SJSA1 (cell line): Measurements from ENCODE around the gene CNTN4. TPM values are rescaled to one million over a fixed set of nuclear protein-coding genes. Genes with fewer than 3 reads are reported as not detected.

Experiments used
- DNase-seq, 2 experiments: peaks; one replicate each; pipeline ENCODE4 v3.0.0-alpha.2; 2015 to 2020; ENCODE audit warnings: low spot score in 2 of 2, low read depth in 1 of 2
- H3K27ac ChIP-seq: fragments of 250-450 bp; sonication (Bioruptor Pico); 2 replicates; pipeline ENCODE4 v1.5.1; 2020; ENCODE audit warnings: mild to moderate bottlenecking, moderate library complexity
- H3K27me3 ChIP-seq: fragments of 250-450 bp; sonication (Bioruptor Pico); replicated peaks from 2 replicates; pipeline ENCODE4 v1.5.1; 2020; ENCODE audit warnings: mild to moderate bottlenecking, moderate library complexity
- H3K36me3 ChIP-seq: fragments of 250-450 bp; sonication (Bioruptor Pico); 2 replicates; pipeline ENCODE4 v1.5.1; 2020; ENCODE audit warnings: mild to moderate bottlenecking
- H3K4me1 ChIP-seq: fragments of 250-450 bp; sonication (Bioruptor Pico); replicated peaks from 2 replicates; pipeline ENCODE4 v1.6.1; 2021; ENCODE audit warnings: mild to moderate bottlenecking
- H3K4me3 ChIP-seq: fragments of 250-450 bp; sonication (Bioruptor Pico); 2 replicates; pipeline ENCODE4 v1.5.1; 2020; ENCODE audit warnings: mild to moderate bottlenecking
- H3K9me3 ChIP-seq: fragments of 250-450 bp; sonication (Bioruptor Pico); replicated peaks from 2 replicates; pipeline ENCODE4 v1.5.1; 2020; ENCODE audit warnings: mild to moderate bottlenecking
- total RNA-seq: library from RNA; depleted of rRNA; stranded (reverse); fragments of >200 nt; shearing (Covaris generic); gene quantifications from 2 replicates; pipeline ENCODE4 v1.2.3, GENCODE V29; 2014

CNTN4 gene
- total RNA-seq, 1 experiment from 2014 or later, result not detected

DNA sequence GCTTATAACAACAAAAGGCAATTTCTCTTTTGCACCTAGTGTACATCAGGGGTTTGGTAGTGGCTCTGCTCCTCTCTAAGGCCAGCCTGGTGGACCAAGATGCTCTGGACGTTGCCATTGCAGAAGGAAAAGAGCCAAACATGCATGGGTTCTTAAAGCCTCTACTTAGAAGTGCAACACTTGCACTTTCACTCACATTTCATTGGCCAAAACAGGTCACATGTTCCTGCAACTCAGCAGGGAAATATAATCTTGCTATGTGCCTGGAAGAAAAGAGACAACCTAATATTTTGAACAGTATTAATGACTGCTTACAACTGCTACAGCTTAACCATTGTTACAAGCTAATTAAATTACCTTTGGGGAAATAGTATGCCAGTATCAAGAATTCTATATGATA, 828.6 kb downstream of the CNTN4 start:
- no peaks in the 10 kb centered on the region for H3K36me3 ChIP-seq
- no peak for DNase-seq
- no peak overlapping the region for H3K27ac ChIP-seq
- no peaks in the 10 kb centered on the region for H3K9me3 ChIP-seq
- no peaks in the 10 kb centered on the region for H3K27me3 ChIP-seq
- H3K4me1 ChIP-seq, result no peaks in the 10 kb centered on the region
- no peak overlapping the region for H3K4me3 ChIP-seq

DNA sequence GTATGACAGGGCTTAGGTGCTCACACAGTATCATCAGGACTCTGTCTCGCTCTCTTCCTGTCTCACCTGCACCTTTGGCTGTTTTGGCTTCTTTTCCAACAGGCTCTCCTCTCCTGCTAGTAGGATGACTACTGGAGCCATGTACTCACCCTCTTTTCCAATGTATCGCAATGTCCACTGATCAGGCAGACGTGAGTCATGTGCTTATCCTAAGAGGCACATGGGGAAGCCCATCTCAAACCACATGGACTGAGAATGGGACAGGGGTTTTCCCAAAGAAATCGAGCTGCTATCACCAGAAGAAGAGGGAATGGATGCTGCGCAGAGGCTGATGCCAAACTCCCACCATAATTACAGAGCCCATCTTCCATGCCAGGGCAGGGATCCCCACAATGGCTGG, 830.9 kb downstream of the CNTN4 start:
- no peaks in the 10 kb centered on the region for H3K4me1 ChIP-seq
- H3K4me3 ChIP-seq, result no peak overlapping the region
- no peaks in the 10 kb centered on the region for H3K9me3 ChIP-seq
- DNase-seq, result no peak
- H3K36me3 ChIP-seq, result no peaks in the 10 kb centered on the region
- no peaks in the 10 kb centered on the region for H3K27me3 ChIP-seq
- no peak overlapping the region for H3K27ac ChIP-seq

- no peak overlapping the region for H3K4me3 ChIP-seq
- H3K9me3 ChIP-seq, result no peaks in the 10 kb centered on the region
- H3K4me1 ChIP-seq, result no peaks in the 10 kb centered on the region
- no peak for DNase-seq
- H3K27ac ChIP-seq, result no peak overlapping the region
- H3K36me3 ChIP-seq, result no peaks in the 10 kb centered on the region
- H3K27me3 ChIP-seq, result no peaks in the 10 kb centered on the region
Observed at GRCh38 chr3:2931265-2931664, 832.6 kb downstream of the CNTN4 start.

- H3K4me1 ChIP-seq, result no peaks in the 10 kb centered on the region
- no peaks in the 10 kb centered on the region for H3K36me3 ChIP-seq
- no peaks in the 10 kb centered on the region for H3K27me3 ChIP-seq
- H3K4me3 ChIP-seq, result no peak overlapping the region
- no peak overlapping the region for H3K27ac ChIP-seq
- DNase-seq, result no peak
- no peaks in the 10 kb centered on the region for H3K9me3 ChIP-seq
Observed at GRCh38 chr3:2934541-2934940, 835.9 kb downstream of the CNTN4 start.

DNA sequence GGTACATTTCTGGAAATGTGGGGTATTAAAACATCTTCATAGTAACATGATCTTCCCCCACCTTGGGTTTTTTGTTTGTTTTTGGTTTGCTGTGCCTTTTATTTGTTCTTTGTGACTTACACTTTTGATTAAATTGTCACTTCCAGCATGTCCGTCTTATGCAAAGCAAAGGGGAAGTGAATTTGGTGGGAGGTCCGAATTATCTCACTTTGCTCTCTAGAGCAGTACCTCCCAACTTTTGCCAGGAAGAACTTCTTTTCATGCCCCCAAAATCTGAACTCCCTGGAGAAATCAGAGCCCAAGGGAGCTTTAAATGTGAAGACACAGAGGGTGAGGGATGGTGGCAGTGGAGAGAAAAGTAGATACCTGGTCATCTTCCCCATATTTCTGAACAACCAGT, 838.4 kb downstream of the CNTN4 start:
- no peak for DNase-seq
- no peaks in the 10 kb centered on the region for H3K4me1 ChIP-seq

DNA sequence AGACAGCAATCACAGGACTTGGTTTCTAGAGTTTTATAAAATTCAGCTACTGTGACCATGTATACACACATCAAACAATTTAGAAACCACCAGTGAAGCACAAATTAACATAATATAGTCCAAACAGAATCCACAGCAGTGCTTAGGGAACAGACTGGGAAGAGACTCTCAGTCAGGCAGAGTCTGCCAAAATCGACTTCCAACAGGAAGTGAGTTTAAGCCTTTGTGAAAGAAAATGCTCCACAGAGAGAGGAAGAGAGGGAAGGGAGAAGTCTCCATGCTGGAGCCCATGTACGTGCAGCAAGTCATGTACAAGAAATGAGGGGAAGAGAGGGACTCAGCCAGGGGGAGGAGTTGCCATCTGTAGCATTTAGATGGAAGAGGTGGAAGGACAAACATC, 838.9 kb downstream of the CNTN4 start:
- Histone ChIP-seq H3K36me3 (no peaks in the 10 kb centered on the region), H3K4me3 (no peak overlapping the region), H3K27ac (no peak overlapping the region), H3K9me3 (no peaks in the 10 kb centered on the region; the same call in 1 of the 2 replicates), H3K4me1 (no peaks in the 10 kb centered on the region), H3K27me3 (no peaks in the 10 kb centered on the region)
- DNase-seq, result no peak

More for the DNA sequence above, 838.4 kb downstream of the CNTN4 start:
- H3K27me3 ChIP-seq, result no peaks in the 10 kb centered on the region
- no peaks in the 10 kb centered on the region for H3K36me3 ChIP-seq
- H3K27ac ChIP-seq, result no peak overlapping the region
- H3K4me3 ChIP-seq, result no peak overlapping the region
- no peaks in the 10 kb centered on the region; the same call in 1 of the 2 replicates for H3K9me3 ChIP-seq

DNA sequence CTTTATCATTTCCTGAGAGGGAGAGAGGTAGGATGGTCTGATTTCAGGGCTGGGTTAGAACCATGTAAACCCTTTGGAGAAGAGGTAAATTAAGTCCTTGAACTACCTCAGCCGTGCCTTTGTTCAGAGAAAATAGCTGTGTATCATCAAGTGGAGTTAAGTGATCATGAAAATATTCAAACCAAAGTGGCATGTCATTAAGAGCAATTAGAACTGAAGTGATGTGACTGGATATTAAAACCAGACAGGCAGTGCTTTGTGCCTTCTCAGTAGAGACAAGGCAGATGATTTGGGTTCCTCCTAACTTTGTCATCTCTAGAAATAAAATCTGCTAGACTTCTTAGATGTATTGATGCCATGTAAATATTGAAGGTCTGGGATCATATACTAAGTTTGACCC, 840.0 kb downstream of the CNTN4 start:
- Histone ChIP-seq H3K36me3 (no peaks in the 10 kb centered on the region), H3K4me3 (no peak overlapping the region), H3K9me3 (no peaks in the 10 kb centered on the region; the same call in 1 of the 2 replicates), H3K27ac (no peak overlapping the region), H3K4me1 (no peaks in the 10 kb centered on the region), H3K27me3 (no peaks in the 10 kb centered on the region)
- DNase-seq, result no peak

DNA sequence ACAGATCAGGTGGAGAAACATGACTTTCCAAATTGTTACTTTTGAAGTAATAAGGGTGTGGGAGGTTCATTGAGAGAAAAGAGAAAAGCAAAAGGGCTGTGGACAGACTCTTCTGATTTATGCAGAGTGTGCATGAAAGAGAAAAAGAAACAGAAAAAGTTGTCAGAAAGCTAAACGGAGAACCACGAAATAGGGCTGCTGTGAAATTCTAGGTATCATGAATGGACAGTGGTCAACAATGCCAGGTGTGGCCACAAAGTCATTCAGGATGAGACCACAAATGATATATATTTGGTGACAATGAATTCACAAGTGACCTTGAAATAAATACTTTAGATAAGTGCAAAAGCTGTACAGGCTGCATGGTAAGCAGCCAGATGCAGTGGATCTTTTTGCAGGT, 841.4 kb downstream of the CNTN4 start:
- H3K27ac ChIP-seq, result no peak overlapping the region
- no peak overlapping the region for H3K4me3 ChIP-seq
- no peak for DNase-seq
- H3K36me3 ChIP-seq, result no peaks in the 10 kb centered on the region
- H3K27me3 ChIP-seq, result no peaks in the 10 kb centered on the region
- no peaks in the 10 kb centered on the region for H3K4me1 ChIP-seq
- H3K9me3 ChIP-seq, result no peaks in the 10 kb centered on the region; the same call in 1 of the 2 replicates

- Histone ChIP-seq H3K27ac (no peak overlapping the region), H3K27me3 (no peaks in the 10 kb centered on the region), H3K9me3 (no peaks in the 10 kb centered on the region; the same call in 1 of the 2 replicates), H3K4me1 (no peaks in the 10 kb centered on the region), H3K4me3 (no peak overlapping the region), H3K36me3 (no peaks in the 10 kb centered on the region)
- no peak for DNase-seq
Observed at GRCh38 chr3:2944628-2945027, 846.0 kb downstream of the CNTN4 start.

DNA sequence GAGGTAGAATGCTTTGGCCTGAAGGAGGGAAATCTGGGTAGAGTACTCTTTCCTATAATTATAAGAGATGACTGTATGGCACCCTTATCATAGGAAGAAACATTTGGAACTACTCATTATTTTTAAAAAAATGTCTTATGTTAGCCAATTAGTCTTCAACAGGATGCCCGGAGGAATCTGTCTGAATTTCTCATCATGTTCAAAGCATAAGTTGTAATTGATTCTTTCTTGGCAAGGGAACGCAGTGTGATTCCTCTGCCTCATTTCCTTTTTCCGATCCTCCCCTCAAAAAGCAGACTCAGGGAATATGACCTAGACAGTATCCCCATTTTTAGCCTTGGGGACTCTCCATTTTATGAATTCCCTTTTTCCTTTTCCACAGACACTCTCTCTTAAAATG, 846.5 kb downstream of the CNTN4 start:
- DNase-seq, result no peak
- Histone ChIP-seq H3K36me3 (no peaks in the 10 kb centered on the region), H3K4me3 (no peak overlapping the region), H3K9me3 (no peaks in the 10 kb centered on the region; the same call in 1 of the 2 replicates), H3K27ac (no peak overlapping the region), H3K4me1 (no peaks in the 10 kb centered on the region), H3K27me3 (no peaks in the 10 kb centered on the region)

GRCh38 chr3:2947536-2947935, 848.9 kb downstream of the CNTN4 start:
- H3K27ac ChIP-seq, result no peak overlapping the region
- H3K4me3 ChIP-seq, result no peak overlapping the region
- H3K4me1 ChIP-seq, result no peaks in the 10 kb centered on the region
- no peaks in the 10 kb centered on the region for H3K36me3 ChIP-seq
- DNase-seq, result no peak
- H3K9me3 ChIP-seq, result no peaks in the 10 kb centered on the region
- no peaks in the 10 kb centered on the region for H3K27me3 ChIP-seq

- Histone ChIP-seq H3K27ac (no peak overlapping the region), H3K36me3 (no peaks in the 10 kb centered on the region), H3K4me1 (no peaks in the 10 kb centered on the region)
Observed at GRCh38 chr3:2948882-2949281, 850.2 kb downstream of the CNTN4 start.

DNA sequence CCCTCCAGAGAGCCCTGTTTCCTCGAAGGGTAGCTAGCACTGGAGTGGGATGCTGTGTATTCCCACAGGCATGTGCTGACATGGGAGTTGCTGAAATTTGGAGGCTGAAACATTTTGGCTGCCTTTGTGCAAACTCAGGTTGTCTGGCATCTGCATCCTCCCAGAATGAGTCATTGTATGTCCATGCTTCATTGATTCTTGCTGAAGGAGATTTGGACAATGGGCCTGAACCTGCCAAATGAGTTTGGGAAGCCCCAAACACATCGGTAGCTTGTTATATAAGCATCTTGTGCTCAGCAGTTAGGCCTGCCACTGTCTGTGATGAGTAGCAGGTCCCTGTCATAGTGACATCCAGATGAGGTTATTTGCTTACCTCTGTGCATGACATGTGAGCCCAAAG, 851.5 kb downstream of the CNTN4 start:
- Histone ChIP-seq H3K27me3 (no peaks in the 10 kb centered on the region), H3K27ac (no peak overlapping the region), H3K4me3 (no peak overlapping the region), H3K9me3 (no peaks in the 10 kb centered on the region), H3K4me1 (no peaks in the 10 kb centered on the region), H3K36me3 (no peaks in the 10 kb centered on the region)
- no peak for DNase-seq

More at GRCh38 chr3:2948882-2949281, 850.2 kb downstream of the CNTN4 start:
- Histone ChIP-seq H3K27me3 (no peaks in the 10 kb centered on the region), H3K9me3 (no peaks in the 10 kb centered on the region), H3K4me3 (no peak overlapping the region)
- DNase-seq, result no peak

GRCh38 chr3:2957115-2957514, 858.4 kb downstream of the CNTN4 start:
- no peak overlapping the region for H3K4me3 ChIP-seq
- no peaks in the 10 kb centered on the region for H3K4me1 ChIP-seq
- H3K27me3 ChIP-seq, result no peaks in the 10 kb centered on the region
- no peak for DNase-seq
- no peaks in the 10 kb centered on the region for H3K36me3 ChIP-seq
- no peaks in the 10 kb centered on the region for H3K9me3 ChIP-seq
- no peak overlapping the region for H3K27ac ChIP-seq

DNA sequence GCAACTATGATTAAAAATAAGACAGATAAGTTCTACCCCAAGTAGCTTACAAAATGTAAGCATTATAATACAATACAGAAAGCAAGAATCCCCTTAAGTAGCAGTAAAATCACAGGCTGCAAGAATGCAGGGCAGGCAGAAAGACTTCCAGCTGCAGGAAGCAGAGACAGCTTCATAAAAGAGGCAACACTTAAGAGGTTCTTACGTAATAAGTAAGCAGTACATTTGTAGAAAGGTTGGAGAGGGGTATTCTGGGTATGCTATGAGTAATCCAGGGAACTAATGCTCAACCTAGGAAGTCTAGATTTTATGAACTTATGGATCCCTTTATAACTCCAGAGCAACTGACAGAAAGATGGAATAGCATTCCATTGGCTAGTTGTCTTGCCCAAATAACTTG, 859.9 kb downstream of the CNTN4 start:
- DNase-seq, result no peak
- no peaks in the 10 kb centered on the region for H3K27me3 ChIP-seq
- no peaks in the 10 kb centered on the region for H3K36me3 ChIP-seq
- no peak overlapping the region for H3K4me3 ChIP-seq
- no peak overlapping the region for H3K27ac ChIP-seq
- H3K4me1 ChIP-seq, result no peaks in the 10 kb centered on the region
- no peaks in the 10 kb centered on the region for H3K9me3 ChIP-seq
